ENCODE results near the gene VRK1. TPM values are rescaled to one million over a fixed set of nuclear protein-coding genes. Genes with fewer than 3 reads are reported as not detected.

The VRK1 gene
- total RNA-seq, 1 experiment from 2014 or later: 39.1 TPM

- H3K4me2 ChIP-seq (ENCODE audit: low read length): no peak overlapping the region
- ChIA-PET CTCF (interaction anchor here (0.6 kb wide), 1 partner anchor 11 kb away, joined by 3 read pairs; no protein-coding TSS in a partner anchor), POLR2A (ENCODE audit: unreplicated experiment) (no interaction called here)
- no peaks in the 10 kb centered on the region for H3F3A ChIP-seq (ENCODE audit: low read length, unreplicated experiment)
- no peak overlapping the region for H3K27ac ChIP-seq (ENCODE audit: low read length)
- no peaks in the 10 kb centered on the region for H3K9me2 ChIP-seq (replicated peaks; ENCODE audit: low read length)
- H3K4me1 ChIP-seq (ENCODE audit: insufficient read depth, low read length): peaks cover 28% of the 10 kb centered on the region
- ATAC-seq (no peak), DNase-seq (no peak)
- no peaks in the 10 kb centered on the region for H3K79me2 ChIP-seq (ENCODE audit: low read length)
- no peaks in the 10 kb centered on the region for H3K9me3 ChIP-seq (ENCODE audit: low read length)
- H2AFZ ChIP-seq (ENCODE audit: low read length): no peak overlapping the region
- BruUV-seq (replicated peaks): no TSS peak
- H4K20me1 ChIP-seq (ENCODE audit: low read length): no peaks in the 10 kb centered on the region
- intact Hi-C loops (cut with micrococcal nuclease): no loop called here
- no peaks in the 10 kb centered on the region for H3K27me3 ChIP-seq (ENCODE audit: low read length)
- peaks cover 6% of the 10 kb centered on the region; the same call in 1 of the 2 replicates for H3K36me3 ChIP-seq (ENCODE audit: low read depth, low read length)
- no peak overlapping the region for H3K4me3 ChIP-seq (ENCODE audit: low read length)
- H3K9ac ChIP-seq (ENCODE audit: low read length): no peak overlapping the region
- TF ChIP-seq CTCF (conservative IDR thresholded peaks at IDR 0.05; ENCODE audit: low read depth, low read length): no peak
- TF ChIP-seq EZH2phosphoT487 (IDR thresholded peaks at IDR 0.05; ENCODE audit: borderline replicate concordance, low read length): no peak
- TF ChIP-seq EZH2 (IDR thresholded peaks at IDR 0.05; ENCODE audit: low read length, unreplicated experiment): no peak
Measured at GRCh38 chr14:96905825-96906224, 108.6 kb downstream of the VRK1 start.

- intact Hi-C loops (cut with micrococcal nuclease): no loop called here
- DNase-seq (no peak), ATAC-seq (no peak)
- no peak overlapping the region for H3K9ac ChIP-seq (ENCODE audit: low read length)
- H3K79me2 ChIP-seq (ENCODE audit: low read length): no peaks in the 10 kb centered on the region
- no peak overlapping the region for H2AFZ ChIP-seq (ENCODE audit: low read length)
- no peaks in the 10 kb centered on the region for H4K20me1 ChIP-seq (ENCODE audit: low read length)
- no peak overlapping the region for H3K4me3 ChIP-seq (ENCODE audit: low read length)
- no peaks in the 10 kb centered on the region for H3F3A ChIP-seq (ENCODE audit: low read length, unreplicated experiment)
- BruUV-seq (replicated peaks): no TSS peak
- H3K27ac ChIP-seq (ENCODE audit: low read length): no peak overlapping the region
- H3K4me2 ChIP-seq (ENCODE audit: low read length): no peak overlapping the region
- no peaks in the 10 kb centered on the region for H3K9me3 ChIP-seq (ENCODE audit: low read length)
- ChIA-PET CTCF (no interaction called here), POLR2A (ENCODE audit: unreplicated experiment) (no interaction called here)
- peaks cover 28% of the 10 kb centered on the region for H3K4me1 ChIP-seq (ENCODE audit: insufficient read depth, low read length)
- TF ChIP-seq EZH2 (IDR thresholded peaks at IDR 0.05; ENCODE audit: low read length, unreplicated experiment): no peak
- TF ChIP-seq CTCF (conservative IDR thresholded peaks at IDR 0.05; ENCODE audit: low read depth, low read length): no peak
- no peak for TF ChIP-seq EZH2phosphoT487 (IDR thresholded peaks at IDR 0.05; ENCODE audit: borderline replicate concordance, low read length)
- no peaks in the 10 kb centered on the region for H3K27me3 ChIP-seq (ENCODE audit: low read length)
- H3K36me3 ChIP-seq (ENCODE audit: low read depth, low read length): peaks cover 6% of the 10 kb centered on the region; the same call in 1 of the 2 replicates
- H3K9me2 ChIP-seq (replicated peaks; ENCODE audit: low read length): no peaks in the 10 kb centered on the region
Measured at GRCh38 chr14:96906434-96906833, 109.3 kb downstream of the VRK1 start.

GRCh38 chr14:96909841-96910364 is 112.7 kb downstream of the VRK1 start:
- CTCF ChIA-PET: no interaction called here
- H3K36me3 ChIP-seq (ENCODE audit: low read depth, low read length): peaks cover 6% of the 10 kb centered on the region; the same call in 1 of the 2 replicates
- BruUV-seq (replicated peaks): no TSS peak
- no peaks in the 10 kb centered on the region for H3K9me2 ChIP-seq (replicated peaks; ENCODE audit: low read length)
- H3K9me3 ChIP-seq (ENCODE audit: low read length): no peaks in the 10 kb centered on the region
- no peaks in the 10 kb centered on the region for H4K20me1 ChIP-seq (ENCODE audit: low read length)
- H3K27me3 ChIP-seq (ENCODE audit: low read length): no peaks in the 10 kb centered on the region
- no peak overlapping the region for H3K4me2 ChIP-seq (ENCODE audit: low read length)
- peaks cover 3% of the 10 kb centered on the region for H3K4me1 ChIP-seq (ENCODE audit: insufficient read depth, low read length)
- H2AFZ ChIP-seq (ENCODE audit: low read length): no peak overlapping the region
- intact Hi-C loops (cut with micrococcal nuclease): no loop called here
- H3K79me2 ChIP-seq (ENCODE audit: low read length): no peaks in the 10 kb centered on the region
- no peak for ATAC-seq
- H3K9ac ChIP-seq (ENCODE audit: low read length): no peak overlapping the region
- no peak for DNase-seq
- no peak overlapping the region for H3K4me3 ChIP-seq (ENCODE audit: low read length)
- no peak overlapping the region for H3K27ac ChIP-seq (ENCODE audit: low read length)
- H3F3A ChIP-seq (ENCODE audit: low read length, unreplicated experiment): no peaks in the 10 kb centered on the region
- POLR2A ChIA-PET (ENCODE audit: unreplicated experiment): no interaction called here
- TF ChIP-seq EZH2 (IDR thresholded peaks at IDR 0.05; ENCODE audit: low read length, unreplicated experiment) (no peak), EZH2phosphoT487 (IDR thresholded peaks at IDR 0.05; ENCODE audit: borderline replicate concordance, low read length) (no peak), CTCF (conservative IDR thresholded peaks at IDR 0.05; ENCODE audit: low read depth, low read length) (no peak)

Data from PC-3 (cell line).